HepG2 (cell line): ENCODE data around the gene ADPRM. TPM values are rescaled to one million over a fixed set of nuclear protein-coding genes. Genes with fewer than 3 reads are reported as not detected.

Experiments used
- BCLAF1 ChIP-seq: fragments of 450-650 bp; IDR thresholded peaks from 2 replicates; pipeline ENCODE4 v1.6.1; 2017; ENCODE audit warnings: mild to moderate bottlenecking
- BORCS8-MEF2B ChIP-seq: sonication (generic); formaldehyde crosslinking; IDR thresholded peaks from 2 replicates; pipeline ENCODE4 v1.8.0; 2022; ENCODE audit warnings: mild to moderate bottlenecking, missing genetic modification reagents
- CENPBD1 ChIP-seq: sonication (generic); formaldehyde crosslinking; IDR thresholded peaks from 2 replicates; pipeline ENCODE4 v1.8.0; 2022; ENCODE audit warnings: missing genetic modification reagents, low read depth, mild to moderate bottlenecking, borderline replicate concordance
- DZIP1 ChIP-seq: sonication (generic); formaldehyde crosslinking; IDR thresholded peaks from 2 replicates; pipeline ENCODE4 v1.5.0; 2020; ENCODE audit warnings: mild to moderate bottlenecking, missing genetic modification reagents
- FOXK1 ChIP-seq: sonication (generic); formaldehyde crosslinking; IDR thresholded peaks from 2 replicates; pipeline ENCODE4 v1.4.0; 2020; ENCODE audit warnings: low read depth, missing genetic modification reagents, borderline replicate concordance
- HNRNPH1 ChIP-seq: fragments of 200-400 bp; formaldehyde crosslinking; optimal IDR thresholded peaks from 2 replicates; pipeline ENCODE3; 2017; ENCODE audit warnings: mild to moderate bottlenecking, low read depth, low read length
- HOXA9 ChIP-seq: sonication (generic); formaldehyde crosslinking; IDR thresholded peaks from 2 replicates; pipeline ENCODE4 v1.8.1; 2022; ENCODE audit warnings: missing genetic modification reagents, mild to moderate bottlenecking, moderate library complexity, borderline replicate concordance
- KMT2A ChIP-seq: sonication (generic); formaldehyde crosslinking; IDR thresholded peaks from 2 replicates; pipeline ENCODE4 v1.4.0; 2020; ENCODE audit warnings: missing genetic modification reagents
- MBD4 ChIP-seq: IDR thresholded peaks from 2 replicates; pipeline ENCODE4 v1.6.1; 2012; ENCODE audit warnings: low read length, inconsistent platforms, borderline replicate concordance
- MYNN ChIP-seq: sonication (generic); formaldehyde crosslinking; IDR thresholded peaks from 2 replicates; pipeline ENCODE4 v1.4.0; 2020; ENCODE audit warnings: mild to moderate bottlenecking, low read depth, missing genetic modification reagents
- PHF8 ChIP-seq: sonication (generic); formaldehyde crosslinking; IDR thresholded peaks from 2 replicates; pipeline ENCODE4 v1.5.0; 2020; ENCODE audit warnings: missing genetic modification reagents
- STAT5B ChIP-seq: sonication (generic); formaldehyde crosslinking; IDR thresholded peaks from 2 replicates; pipeline ENCODE4 v1.4.0; 2020; ENCODE audit warnings: missing genetic modification reagents
- ZNF572 ChIP-seq: sonication (generic); formaldehyde crosslinking; IDR thresholded peaks from 2 replicates; pipeline ENCODE4 v1.5.1; 2020; ENCODE audit warnings: mild to moderate bottlenecking, missing genetic modification reagents
- ZNF646 ChIP-seq: sonication (generic); formaldehyde crosslinking; IDR thresholded peaks from 2 replicates; pipeline ENCODE4 v1.9.0; 2021; ENCODE audit warnings: mild to moderate bottlenecking, missing genetic modification reagents
- ZNF792 ChIP-seq: IDR thresholded peaks from 2 replicates; pipeline ENCODE4 v1.6.1; 2016
- ZNF879 ChIP-seq: sonication (generic); formaldehyde crosslinking; IDR thresholded peaks from 2 replicates; pipeline ENCODE4 v1.8.1; 2023; ENCODE audit warnings: missing genetic modification reagents
- polyA plus RNA-seq, 8 experiments: library from polyadenylated mRNA; depleted of rRNA in 3 of 8; stranded (reverse) in 7 of 8; unstranded in 1 of 8; fragments of >200 nt; fragmentation: Illumina TruSeq in 4 of 8; extraction: Trizol in 4 of 8; gene quantifications; 2 replicates each; pipeline versions ENCODE4 v1.2.1 to v1.2.3, GENCODE V29; 2011 to 2016; ENCODE audit warnings: low read depth in 4 of 8, missing spikeins in 1 of 8, mixed read lengths in 1 of 8; ENCODE audit not compliant: insufficient read depth in 1 of 8
- total RNA-seq, 5 experiments: library from RNA; depleted of rRNA; stranded (reverse); fragments of >200 nt; fragmentation: Illumina TruSeq; extraction: Trizol; gene quantifications; 2 replicates each; pipeline ENCODE4 v1.2.3, GENCODE V29; 2016; ENCODE audit warnings: low read depth in 1 of 5

Gene ADPRM
- total and polyA plus RNA-seq, 2 of the 13 experiments (the other 11 are each of a cell fraction or from before 2014, with no cell fraction given) = 5.6 to 10.8 TPM

GRCh38 chr17:10729334-10730193 is 32.2 kb downstream of the ADPRM start, which contains the start of gene TMEM220 (continued):
- TF ChIP-seq DZIP1 (no peak), FOXK1 (no peak), ZNF879 (0 out of 2 replicates have a peak, but pooled peaks have one; percentile 49), ZNF646 (CRISPR knock-in tag) (no peak; the same call in 1 of the 2 replicates), STAT5B (CRISPR knock-in tag) (no peak), BORCS8-MEF2B (peak; percentile 90), KMT2A (peak; percentile 57), HOXA9 (CRISPR knock-in tag) (peak; percentile 86; the same call in 1 of the 2 replicates), PHF8 (peak; percentile 90), CENPBD1 (CRISPR knock-in tag) (no peak), MBD4 (no peak), HNRNPH1 (no peak), ZNF572 (no peak; the same call in 1 of the 2 replicates), MYNN (no peak), ZNF792 (CRISPR knock-in tag) (no peak), BCLAF1 (no peak)
